ENCODE measurements around the gene PEX11B. TPM values are rescaled to one million over a fixed set of nuclear protein-coding genes. Genes with fewer than 3 reads are reported as not detected.

PEX11B gene
- total RNA-seq, 4 donors from 2014 or later, result 10.2 to 25.2 (median 15.7) TPM

DNA sequence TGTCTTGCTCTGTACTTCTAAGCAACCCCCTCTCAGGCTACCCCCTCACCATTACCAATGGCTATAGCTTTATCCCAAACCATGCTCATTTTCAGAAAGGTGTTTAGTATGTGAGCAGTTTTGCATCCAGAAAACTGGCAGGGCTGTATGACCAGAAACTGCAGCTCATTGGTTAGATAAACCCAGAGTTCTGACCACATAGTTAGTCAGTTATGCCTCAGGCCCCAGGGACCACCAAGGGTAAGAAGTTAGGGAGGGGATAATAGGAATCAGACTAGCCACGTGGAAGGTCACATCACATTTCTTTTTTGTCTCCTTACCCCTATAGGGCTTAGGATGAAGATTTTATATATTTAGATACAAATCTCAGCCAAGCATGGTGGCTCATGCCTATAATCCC, 9.9 kb downstream of the PEX11B start:
- TF ChIP-seq, protein P1, sequence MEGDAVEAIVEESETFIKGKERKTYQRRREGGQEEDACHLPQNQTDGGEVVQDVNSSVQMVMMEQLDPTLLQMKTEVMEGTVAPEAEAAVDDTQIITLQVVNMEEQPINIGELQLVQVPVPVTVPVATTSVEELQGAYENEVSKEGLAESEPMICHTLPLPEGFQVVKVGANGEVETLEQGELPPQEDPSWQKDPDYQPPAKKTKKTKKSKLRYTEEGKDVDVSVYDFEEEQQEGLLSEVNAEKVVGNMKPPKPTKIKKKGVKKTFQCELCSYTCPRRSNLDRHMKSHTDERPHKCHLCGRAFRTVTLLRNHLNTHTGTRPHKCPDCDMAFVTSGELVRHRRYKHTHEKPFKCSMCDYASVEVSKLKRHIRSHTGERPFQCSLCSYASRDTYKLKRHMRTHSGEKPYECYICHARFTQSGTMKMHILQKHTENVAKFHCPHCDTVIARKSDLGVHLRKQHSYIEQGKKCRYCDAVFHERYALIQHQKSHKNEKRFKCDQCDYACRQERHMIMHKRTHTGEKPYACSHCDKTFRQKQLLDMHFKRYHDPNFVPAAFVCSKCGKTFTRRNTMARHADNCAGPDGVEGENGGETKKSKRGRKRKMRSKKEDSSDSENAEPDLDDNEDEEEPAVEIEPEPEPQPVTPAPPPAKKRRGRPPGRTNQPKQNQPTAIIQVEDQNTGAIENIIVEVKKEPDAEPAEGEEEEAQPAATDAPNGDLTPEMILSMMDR (IDR thresholded peaks at IDR 0.05), result no peak
- ATAC-seq (ENCODE audit: low FRiP score) (no peak), DNase-seq (ENCODE audit: low spot score) (no peak)

GRCh38 chr1:145906954-145907753, 11.4 kb downstream of the PEX11B start:
- DNase-seq (ENCODE audit: low spot score), result no peak
- TF ChIP-seq, protein P1 (IDR thresholded peaks at IDR 0.05), result no peak
- no peak for ATAC-seq (ENCODE audit: low FRiP score)

DNA sequence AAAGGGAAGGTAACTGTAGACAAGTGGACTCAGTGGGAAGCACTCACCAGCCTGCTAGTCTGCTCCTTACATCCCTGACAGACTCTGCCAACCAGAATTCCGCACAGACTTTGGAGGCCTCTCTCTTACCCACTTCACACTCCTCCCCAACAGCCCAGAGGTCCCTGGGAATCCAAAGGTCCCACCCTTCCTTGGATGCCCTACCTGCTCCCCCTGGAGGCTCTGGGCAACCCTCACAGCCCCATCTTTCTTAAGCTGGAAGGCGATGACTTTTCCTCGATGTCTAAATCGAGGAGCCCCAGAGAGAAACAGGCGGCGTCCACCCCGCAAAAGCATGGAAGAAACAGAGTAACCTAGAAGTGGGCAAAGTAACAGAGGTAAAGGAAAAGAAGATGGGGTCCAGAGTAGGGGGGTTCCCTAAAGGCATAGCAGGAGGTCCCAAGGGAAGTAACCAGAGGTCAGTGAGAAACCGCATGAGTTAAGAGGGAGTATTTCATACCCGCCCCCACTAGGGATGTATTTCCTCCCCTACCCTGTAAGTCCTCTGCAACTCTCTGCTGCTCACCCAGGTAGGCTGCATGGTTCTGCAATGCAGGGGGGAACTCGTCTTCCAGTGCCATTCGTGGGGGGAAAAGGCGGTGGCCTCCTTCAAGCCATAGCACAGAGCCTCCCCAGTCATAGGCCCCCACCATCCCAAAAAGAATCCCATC, 17.1 kb downstream of the PEX11B start:
- DNase-seq (ENCODE audit: low spot score) (no peak), ATAC-seq (ENCODE audit: low FRiP score) (no peak)
- TF ChIP-seq, protein P1 (IDR thresholded peaks at IDR 0.05), result no peak

DNA sequence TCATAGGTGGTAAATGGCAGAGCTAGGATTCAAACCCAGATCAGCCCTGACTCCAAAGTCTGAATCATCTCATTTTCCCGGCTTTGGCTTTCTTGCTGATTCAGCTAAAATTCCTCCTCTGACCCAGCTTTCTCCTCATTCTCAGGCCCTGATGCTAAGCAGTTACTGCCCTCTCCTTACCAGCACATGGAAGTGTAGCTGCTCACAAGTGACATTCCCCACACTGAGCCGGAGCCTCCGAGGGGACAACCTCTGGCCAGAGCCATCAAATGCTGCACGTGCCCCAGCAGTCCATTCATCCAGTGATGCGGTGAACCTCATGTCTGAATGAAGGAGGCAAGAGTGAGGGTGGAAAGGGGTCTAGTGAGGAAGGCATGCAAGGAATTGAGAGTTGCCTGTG, 19.8 kb downstream of the PEX11B start:
- ATAC-seq (ENCODE audit: low FRiP score) (no peak), DNase-seq (ENCODE audit: low spot score) (no peak)
- TF ChIP-seq, protein P1 (IDR thresholded peaks at IDR 0.05), result no peak

GRCh38 chr1:145897969-145898368, 20.5 kb downstream of the PEX11B start:
- TF ChIP-seq, protein P1 (IDR thresholded peaks at IDR 0.05), result no peak
- ATAC-seq (ENCODE audit: low FRiP score), result no peak
- DNase-seq (ENCODE audit: low spot score), result no peak

DNA sequence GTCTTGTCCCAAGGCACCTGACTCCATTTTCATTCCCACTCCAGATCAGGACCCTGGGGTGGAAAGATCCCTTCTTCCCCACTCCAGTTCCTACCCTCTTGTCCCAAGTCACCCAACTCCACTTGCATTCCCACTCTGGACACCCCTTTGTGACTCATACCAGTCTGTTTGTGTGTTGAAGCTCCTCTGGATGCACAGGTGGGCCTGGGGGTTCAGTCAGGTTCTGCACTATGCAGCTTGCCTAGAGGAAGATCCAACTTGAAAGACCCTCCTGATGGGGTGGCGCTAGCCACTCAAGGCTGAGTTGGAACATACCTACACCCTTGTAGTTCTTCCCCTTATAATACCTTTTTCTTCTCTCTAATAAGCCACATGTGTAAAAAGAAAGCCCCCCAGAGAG, 23.0 kb downstream of the PEX11B start:
- ATAC-seq (ENCODE audit: low FRiP score), result no peak
- DNase-seq (ENCODE audit: low spot score), result no peak
- TF ChIP-seq, protein P1 (IDR thresholded peaks at IDR 0.05), result no peak
